C4-2B (cell line): ENCODE data around the gene MAD2L1.

Experiments
- CTCF ChIP-seq: fragments of 450-650 bp; conservative IDR thresholded peaks from 2 replicates; pipeline ENCODE4 v1.5.1; 2017; ENCODE audit warnings: mild to moderate bottlenecking
- ZFX ChIP-seq: fragments of 450-650 bp; IDR thresholded peaks from 2 replicates; pipeline ENCODE4 v1.6.1; 2017

DNA sequence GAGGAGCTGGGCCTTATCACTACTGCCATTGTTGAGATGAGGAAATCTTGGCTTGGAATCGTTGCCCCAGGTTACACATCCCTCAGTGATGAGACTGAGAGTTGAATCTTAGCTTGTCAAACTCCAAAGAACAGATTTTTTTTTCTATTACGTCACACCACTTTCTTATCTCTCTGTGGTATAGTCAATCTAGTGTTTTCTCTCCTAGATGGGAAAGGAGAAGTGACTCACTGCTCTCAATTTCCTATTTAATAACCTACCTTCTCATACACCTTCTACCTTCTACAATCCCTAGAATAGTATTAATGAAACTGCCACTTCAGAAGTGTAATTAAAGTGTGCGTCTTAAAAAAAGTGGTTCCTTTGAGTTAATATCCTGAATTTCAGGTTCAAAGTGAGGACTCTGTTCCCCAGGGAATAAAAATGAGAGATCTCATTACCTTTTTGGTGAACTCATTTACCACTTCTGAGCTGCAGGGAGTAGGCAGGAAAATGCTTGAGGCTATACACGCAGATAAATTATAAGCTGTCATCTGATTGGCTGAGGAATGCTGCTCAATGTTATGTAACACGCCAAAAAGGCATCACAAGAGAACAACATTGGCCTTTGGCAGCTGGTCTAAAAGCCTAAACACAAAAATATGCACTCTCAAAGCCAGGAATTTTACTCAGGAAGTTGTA lies 59.3 kb downstream of the MAD2L1 start:
- TF ChIP-seq CTCF (no peak), ZFX (no peak)
